ENCODE results near the gene RPTOR.

The RPTOR gene

GRCh38 chr17:80729016-80729415, 184.4 kb downstream of the RPTOR start:
- H3K36me3 ChIP-seq (ENCODE audit: insufficient read depth, low read length) = no peaks in the 10 kb centered on the region
- no peaks in the 10 kb centered on the region for H3K27me3 ChIP-seq (ENCODE audit: insufficient read depth, low read length)
- H3K4me3 ChIP-seq (ENCODE audit: low read length) = no peak overlapping the region
- no peaks in the 10 kb centered on the region for H3K9me3 ChIP-seq (ENCODE audit: insufficient read depth, low read depth, low read length)
- peaks cover 17% of the 10 kb centered on the region; the same call in 1 of the 2 replicates for H3K4me1 ChIP-seq (ENCODE audit: insufficient read depth, low read length)
- WGBS = 94% methylated on average over 7 of the region's 7 CpGs
- no peak overlapping the region for H3K27ac ChIP-seq (ENCODE audit: low read depth, low read length)
- H3K9ac ChIP-seq (ENCODE audit: low read depth, low read length) = no peak overlapping the region

GRCh38 chr17:80729761-80730160, 185.1 kb downstream of the RPTOR start:
- Histone ChIP-seq H3K27ac (ENCODE audit: low read depth, low read length) (no peak overlapping the region), H3K27me3 (ENCODE audit: insufficient read depth, low read length) (no peaks in the 10 kb centered on the region), H3K36me3 (ENCODE audit: insufficient read depth, low read length) (no peaks in the 10 kb centered on the region), H3K4me1 (ENCODE audit: insufficient read depth, low read length) (peaks cover 12% of the 10 kb centered on the region; the same call in 1 of the 2 replicates), H3K4me3 (ENCODE audit: low read length) (no peak overlapping the region), H3K9ac (ENCODE audit: low read depth, low read length) (no peak overlapping the region), H3K9me3 (ENCODE audit: insufficient read depth, low read depth, low read length) (no peaks in the 10 kb centered on the region)
- 94% methylated on average over 10 of the region's 10 CpGs for WGBS

- H3K4me1 ChIP-seq (ENCODE audit: insufficient read depth, low read length) = peaks cover 10% of the 10 kb centered on the region; the same call in 1 of the 2 replicates
- no peaks in the 10 kb centered on the region for H3K27me3 ChIP-seq (ENCODE audit: insufficient read depth, low read length)
- no peaks in the 10 kb centered on the region for H3K36me3 ChIP-seq (ENCODE audit: insufficient read depth, low read length)
- no peak overlapping the region for H3K9ac ChIP-seq (ENCODE audit: low read depth, low read length)
- no peak overlapping the region for H3K27ac ChIP-seq (ENCODE audit: low read depth, low read length)
- WGBS = 96% methylated on average over 6 of the region's 6 CpGs
- no peaks in the 10 kb centered on the region for H3K9me3 ChIP-seq (ENCODE audit: insufficient read depth, low read depth, low read length)
- H3K4me3 ChIP-seq (ENCODE audit: low read length) = no peak overlapping the region
Measured at GRCh38 chr17:80730739-80731138, 186.1 kb downstream of the RPTOR start.

GRCh38 chr17:80731323-80731722, 186.7 kb downstream of the RPTOR start:
- no peaks in the 10 kb centered on the region for H3K27me3 ChIP-seq (ENCODE audit: insufficient read depth, low read length)
- no peaks in the 10 kb centered on the region for H3K9me3 ChIP-seq (ENCODE audit: insufficient read depth, low read depth, low read length)
- no peaks in the 10 kb centered on the region for H3K36me3 ChIP-seq (ENCODE audit: insufficient read depth, low read length)
- no peak overlapping the region for H3K27ac ChIP-seq (ENCODE audit: low read depth, low read length)
- H3K4me3 ChIP-seq (ENCODE audit: low read length) = no peak overlapping the region
- no peak overlapping the region for H3K9ac ChIP-seq (ENCODE audit: low read depth, low read length)
- 94% methylated on average over 7 of the region's 7 CpGs for WGBS
- H3K4me1 ChIP-seq (ENCODE audit: insufficient read depth, low read length) = peaks cover 10% of the 10 kb centered on the region; the same call in 1 of the 2 replicates

GRCh38 chr17:80732268-80732667, 187.6 kb downstream of the RPTOR start:
- Histone ChIP-seq H3K4me3 (ENCODE audit: low read length) (no peak overlapping the region), H3K4me1 (ENCODE audit: insufficient read depth, low read length) (peaks cover 10% of the 10 kb centered on the region; the same call in 1 of the 2 replicates), H3K9me3 (ENCODE audit: insufficient read depth, low read depth, low read length) (no peaks in the 10 kb centered on the region), H3K27me3 (ENCODE audit: insufficient read depth, low read length) (no peaks in the 10 kb centered on the region), H3K27ac (ENCODE audit: low read depth, low read length) (no peak overlapping the region), H3K9ac (ENCODE audit: low read depth, low read length) (no peak overlapping the region), H3K36me3 (ENCODE audit: insufficient read depth, low read length) (no peaks in the 10 kb centered on the region)
- 86% methylated on average over 7 of the region's 7 CpGs for WGBS

GRCh38 chr17:80737106-80738019, 192.7 kb downstream of the RPTOR start:
- Histone ChIP-seq H3K27me3 (ENCODE audit: insufficient read depth, low read length) (no peaks in the 10 kb centered on the region), H3K27ac (ENCODE audit: low read depth, low read length) (no peak overlapping the region), H3K9ac (ENCODE audit: low read depth, low read length) (no peak overlapping the region), H3K36me3 (ENCODE audit: insufficient read depth, low read length) (no peaks in the 10 kb centered on the region; the same call in 1 of the 2 replicates), H3K9me3 (ENCODE audit: insufficient read depth, low read depth, low read length) (peaks cover 11% of the 10 kb centered on the region; the same call in 1 of the 2 replicates), H3K4me1 (ENCODE audit: insufficient read depth, low read length) (peaks cover 2% of the 10 kb centered on the region; the same call in 1 of the 2 replicates), H3K4me3 (ENCODE audit: low read length) (no peak overlapping the region)
- 93% methylated on average over 16 of the region's 17 CpGs for WGBS

- H3K4me3 ChIP-seq (ENCODE audit: low read length) = no peak overlapping the region
- no peaks in the 10 kb centered on the region; the same call in 1 of the 2 replicates for H3K4me1 ChIP-seq (ENCODE audit: insufficient read depth, low read length)
- H3K27ac ChIP-seq (ENCODE audit: low read depth, low read length) = no peak overlapping the region
- peaks cover 11% of the 10 kb centered on the region; the same call in 1 of the 2 replicates for H3K9me3 ChIP-seq (ENCODE audit: insufficient read depth, low read depth, low read length)
- WGBS = 93% methylated on average over 16 of the region's 17 CpGs
- H3K36me3 ChIP-seq (ENCODE audit: insufficient read depth, low read length) = no peaks in the 10 kb centered on the region; the same call in 1 of the 2 replicates
- no peak overlapping the region for H3K9ac ChIP-seq (ENCODE audit: low read depth, low read length)
- no peaks in the 10 kb centered on the region for H3K27me3 ChIP-seq (ENCODE audit: insufficient read depth, low read length)
Measured at GRCh38 chr17:80738020-80738808, 193.6 kb downstream of the RPTOR start.

- Histone ChIP-seq H3K9me3 (ENCODE audit: insufficient read depth, low read depth, low read length) (peaks cover 11% of the 10 kb centered on the region; the same call in 1 of the 2 replicates), H3K9ac (ENCODE audit: low read depth, low read length) (no peak overlapping the region), H3K27me3 (ENCODE audit: insufficient read depth, low read length) (no peaks in the 10 kb centered on the region), H3K4me1 (ENCODE audit: insufficient read depth, low read length) (no peaks in the 10 kb centered on the region; the same call in 1 of the 2 replicates), H3K4me3 (ENCODE audit: low read length) (no peak overlapping the region), H3K27ac (ENCODE audit: low read depth, low read length) (no peak overlapping the region), H3K36me3 (ENCODE audit: insufficient read depth, low read length) (no peaks in the 10 kb centered on the region; the same call in 1 of the 2 replicates)
- 91% methylated on average over 20 of the region's 21 CpGs for WGBS
Measured at GRCh38 chr17:80738987-80739730, 194.5 kb downstream of the RPTOR start.

- Histone ChIP-seq H3K27me3 (ENCODE audit: insufficient read depth, low read length) (no peaks in the 10 kb centered on the region), H3K4me3 (ENCODE audit: low read length) (no peak overlapping the region), H3K9me3 (ENCODE audit: insufficient read depth, low read depth, low read length) (peaks cover 11% of the 10 kb centered on the region; the same call in 1 of the 2 replicates), H3K9ac (ENCODE audit: low read depth, low read length) (no peak overlapping the region), H3K27ac (ENCODE audit: low read depth, low read length) (no peak overlapping the region), H3K4me1 (ENCODE audit: insufficient read depth, low read length) (no peaks in the 10 kb centered on the region), H3K36me3 (ENCODE audit: insufficient read depth, low read length) (no peaks in the 10 kb centered on the region; the same call in 1 of the 2 replicates)
- WGBS = 46% methylated on average over 2 of the region's 3 CpGs
Measured at GRCh38 chr17:80740141-80740540, 195.5 kb downstream of the RPTOR start.

GRCh38 chr17:80742091-80742490, 197.5 kb downstream of the RPTOR start:
- Histone ChIP-seq H3K9me3 (ENCODE audit: insufficient read depth, low read depth, low read length) (peaks cover 11% of the 10 kb centered on the region; the same call in 1 of the 2 replicates), H3K4me1 (ENCODE audit: insufficient read depth, low read length) (no peaks in the 10 kb centered on the region), H3K4me3 (ENCODE audit: low read length) (no peak overlapping the region), H3K27me3 (ENCODE audit: insufficient read depth, low read length) (no peaks in the 10 kb centered on the region), H3K36me3 (ENCODE audit: insufficient read depth, low read length) (no peaks in the 10 kb centered on the region; the same call in 1 of the 2 replicates), H3K9ac (ENCODE audit: low read depth, low read length) (no peak overlapping the region), H3K27ac (ENCODE audit: low read depth, low read length) (no peak overlapping the region)
- WGBS = 94% methylated on average over 8 of the region's 8 CpGs
